Measurements from ENCODE around the gene PIAS4. TPM values are rescaled to one million over a fixed set of nuclear protein-coding genes. Genes with fewer than 3 reads are reported as not detected.

The PIAS4 gene
- total and polyA plus RNA-seq, 9 of the 15 experiments (the other 6 are each of a cell fraction or from before 2014, with no cell fraction given), result 0.27 to 34.9 (median 14.4) TPM

DNA sequence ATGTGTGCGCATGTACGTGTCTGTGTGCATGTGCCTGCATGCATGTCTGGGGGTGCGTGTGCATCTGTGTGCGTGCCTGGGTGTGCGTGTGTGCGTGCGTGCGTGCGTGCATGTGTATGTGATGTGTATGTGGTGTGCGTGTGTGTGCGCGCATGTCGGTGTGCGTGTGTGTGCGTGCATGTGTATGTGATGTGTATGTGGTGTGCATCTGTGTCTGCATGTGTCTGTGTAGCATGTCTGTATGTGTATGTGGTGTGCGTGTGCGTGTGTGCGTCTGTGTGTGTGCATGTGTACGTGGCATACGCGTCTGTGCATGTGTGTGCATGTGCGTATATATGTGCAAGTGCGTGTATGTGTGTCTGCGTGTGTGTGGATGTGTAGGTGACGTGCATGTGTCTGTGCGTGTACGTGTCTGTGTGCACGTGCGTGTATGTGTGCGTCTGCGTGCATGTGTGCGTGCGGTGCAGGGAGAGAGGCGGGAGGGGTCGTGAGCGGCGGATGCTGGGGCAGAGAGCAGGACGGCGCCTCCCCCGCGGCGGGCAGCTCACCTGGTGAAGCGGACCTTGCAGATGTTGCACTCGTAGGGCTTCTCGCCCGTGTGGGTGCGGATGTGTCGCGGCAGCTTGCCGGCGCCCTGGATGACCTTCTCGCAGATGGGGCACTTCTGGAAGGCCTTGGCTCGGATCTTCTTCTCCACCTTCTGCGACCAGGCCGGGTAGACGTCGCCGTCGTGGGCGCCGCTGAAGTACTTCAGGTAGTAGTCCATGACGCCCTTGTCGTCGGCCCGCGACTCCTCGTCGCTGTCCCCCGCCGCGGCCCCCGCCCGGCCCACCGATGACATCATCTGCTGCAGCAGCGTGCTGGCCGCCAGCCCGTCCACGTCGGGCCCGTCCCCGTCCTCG lies 46.1 kb downstream of the PIAS4 start (continued):
- TF ChIP-seq, protein P1, sequence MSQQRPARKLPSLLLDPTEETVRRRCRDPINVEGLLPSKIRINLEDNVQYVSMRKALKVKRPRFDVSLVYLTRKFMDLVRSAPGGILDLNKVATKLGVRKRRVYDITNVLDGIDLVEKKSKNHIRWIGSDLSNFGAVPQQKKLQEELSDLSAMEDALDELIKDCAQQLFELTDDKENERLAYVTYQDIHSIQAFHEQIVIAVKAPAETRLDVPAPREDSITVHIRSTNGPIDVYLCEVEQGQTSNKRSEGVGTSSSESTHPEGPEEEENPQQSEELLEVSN (IDR thresholded peaks at IDR 0.05; ENCODE audit: borderline replicate concordance in 1 of 2, extremely low read depth in 1 of 2, insufficient read depth in 1 of 2, insufficient read length in 1 of 2, low read depth in 1 of 2, low read length in 1 of 2, poor library complexity in 1 of 2, severe bottlenecking in 1 of 2), result no peak
- TF ChIP-seq U2AF2 (optimal IDR thresholded peaks at IDR 0.05; ENCODE audit: low read depth, low read length), result no peak
- TF ChIP-seq ZNF282 (CRISPR knock-in tag; IDR thresholded peaks at IDR 0.05), result no peak
- TF ChIP-seq, protein P2, sequence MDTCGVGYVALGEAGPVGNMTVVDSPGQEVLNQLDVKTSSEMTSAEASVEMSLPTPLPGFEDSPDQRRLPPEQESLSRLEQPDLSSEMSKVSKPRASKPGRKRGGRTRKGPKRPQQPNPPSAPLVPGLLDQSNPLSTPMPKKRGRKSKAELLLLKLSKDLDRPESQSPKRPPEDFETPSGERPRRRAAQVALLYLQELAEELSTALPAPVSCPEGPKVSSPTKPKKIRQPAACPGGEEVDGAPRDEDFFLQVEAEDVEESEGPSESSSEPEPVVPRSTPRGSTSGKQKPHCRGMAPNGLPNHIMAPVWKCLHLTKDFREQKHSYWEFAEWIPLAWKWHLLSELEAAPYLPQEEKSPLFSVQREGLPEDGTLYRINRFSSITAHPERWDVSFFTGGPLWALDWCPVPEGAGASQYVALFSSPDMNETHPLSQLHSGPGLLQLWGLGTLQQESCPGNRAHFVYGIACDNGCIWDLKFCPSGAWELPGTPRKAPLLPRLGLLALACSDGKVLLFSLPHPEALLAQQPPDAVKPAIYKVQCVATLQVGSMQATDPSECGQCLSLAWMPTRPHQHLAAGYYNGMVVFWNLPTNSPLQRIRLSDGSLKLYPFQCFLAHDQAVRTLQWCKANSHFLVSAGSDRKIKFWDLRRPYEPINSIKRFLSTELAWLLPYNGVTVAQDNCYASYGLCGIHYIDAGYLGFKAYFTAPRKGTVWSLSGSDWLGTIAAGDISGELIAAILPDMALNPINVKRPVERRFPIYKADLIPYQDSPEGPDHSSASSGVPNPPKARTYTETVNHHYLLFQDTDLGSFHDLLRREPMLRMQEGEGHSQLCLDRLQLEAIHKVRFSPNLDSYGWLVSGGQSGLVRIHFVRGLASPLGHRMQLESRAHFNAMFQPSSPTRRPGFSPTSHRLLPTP (IDR thresholded peaks at IDR 0.05; ENCODE audit: borderline replicate concordance, extremely low read depth, insufficient read length), result no peak
- no peak for TF ChIP-seq ZNF766 (CRISPR knock-in tag; conservative IDR thresholded peaks at IDR 0.05)
- TF ChIP-seq ZFP1 (CRISPR knock-in tag; IDR thresholded peaks at IDR 0.05), result no peak
- no peak for TF ChIP-seq ZBTB40 (IDR thresholded peaks at IDR 0.05)
- no peak for TF ChIP-seq ZBTB40 (CRISPR knock-in tag; IDR thresholded peaks at IDR 0.05)
- no peak for TF ChIP-seq ZNF175 (CRISPR knock-in tag; IDR thresholded peaks at IDR 0.05; ENCODE audit: low read depth)
- peak; percentile 1 for TF ChIP-seq RBM22 (IDR thresholded peaks at IDR 0.05; ENCODE audit: low read depth, low read length, poor library complexity, severe bottlenecking)
